DOHH2 (cell line): ENCODE results near the gene CCBE1.

ENCODE experiments used
- EZH2phosphoT487 ChIP-seq: fragments of 200-600 bp; sonication (generic); IDR thresholded peaks from 2 replicates; pipeline ENCODE4 v1.6.1; 2017; ENCODE audit warnings: borderline replicate concordance, mild to moderate bottlenecking, antibody characterized with exemption, low read length, moderate library complexity, mixed read lengths
- TF ChIP-seq, protein P1 (sequence below): fragments of 200-600 bp; sonication (generic); IDR thresholded peaks from one replicate; pipeline ENCODE4 v1.5.1; 2014; ENCODE audit warnings: antibody characterized with exemption, mild to moderate bottlenecking, low read depth, low read length; ENCODE audit not compliant: poor library complexity, severe bottlenecking

DNA sequence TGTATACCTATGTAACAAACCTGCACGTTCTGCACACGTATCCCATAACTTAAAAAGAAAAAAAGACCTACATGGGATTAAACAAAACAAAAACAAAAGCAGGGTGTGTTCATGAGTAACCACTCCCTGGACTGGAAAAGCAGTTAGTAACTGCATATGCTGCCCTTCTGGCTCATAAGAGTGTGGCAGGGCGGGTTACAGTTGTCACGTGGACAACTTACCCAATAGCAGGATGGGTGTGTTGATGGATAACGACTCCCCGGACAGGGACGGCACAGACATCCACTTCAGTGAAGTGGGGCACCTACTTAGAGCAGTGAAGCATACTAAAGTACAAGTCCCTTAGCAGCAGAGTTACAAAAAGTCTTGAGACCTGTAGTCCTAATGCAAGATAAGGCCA, 136.7 kb downstream of the CCBE1 start:
- TF ChIP-seq EZH2phosphoT487, result no peak
- TF ChIP-seq, protein P1, sequence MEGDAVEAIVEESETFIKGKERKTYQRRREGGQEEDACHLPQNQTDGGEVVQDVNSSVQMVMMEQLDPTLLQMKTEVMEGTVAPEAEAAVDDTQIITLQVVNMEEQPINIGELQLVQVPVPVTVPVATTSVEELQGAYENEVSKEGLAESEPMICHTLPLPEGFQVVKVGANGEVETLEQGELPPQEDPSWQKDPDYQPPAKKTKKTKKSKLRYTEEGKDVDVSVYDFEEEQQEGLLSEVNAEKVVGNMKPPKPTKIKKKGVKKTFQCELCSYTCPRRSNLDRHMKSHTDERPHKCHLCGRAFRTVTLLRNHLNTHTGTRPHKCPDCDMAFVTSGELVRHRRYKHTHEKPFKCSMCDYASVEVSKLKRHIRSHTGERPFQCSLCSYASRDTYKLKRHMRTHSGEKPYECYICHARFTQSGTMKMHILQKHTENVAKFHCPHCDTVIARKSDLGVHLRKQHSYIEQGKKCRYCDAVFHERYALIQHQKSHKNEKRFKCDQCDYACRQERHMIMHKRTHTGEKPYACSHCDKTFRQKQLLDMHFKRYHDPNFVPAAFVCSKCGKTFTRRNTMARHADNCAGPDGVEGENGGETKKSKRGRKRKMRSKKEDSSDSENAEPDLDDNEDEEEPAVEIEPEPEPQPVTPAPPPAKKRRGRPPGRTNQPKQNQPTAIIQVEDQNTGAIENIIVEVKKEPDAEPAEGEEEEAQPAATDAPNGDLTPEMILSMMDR, result no peak
